ENCODE data around the gene ZBTB32. TPM values are rescaled to one million over a fixed set of nuclear protein-coding genes. Genes with fewer than 3 reads are reported as not detected.

The ZBTB32 gene
- total RNA-seq, 1 experiment from 2014 or later, result not detected

- H3K4me3 ChIP-seq (ENCODE audit: low read depth in 2 of 2, low read length in 2 of 2), result no peak overlapping the region
- BruUV-seq (replicated peaks), result no TSS peak
- intact Hi-C loops (cut with micrococcal nuclease; ENCODE audit: unreplicated experiment), result no loop called here
- ChIA-PET CTCF (no interaction called here), POLR2A (no interaction called here)
- H3K9me3 ChIP-seq (ENCODE audit: control insufficient read depth, insufficient read depth, low read depth, low read length), result no peaks in the 10 kb centered on the region
- TF ChIP-seq CTCF (IDR thresholded peaks at IDR 0.05) (no peak), SIN3A (IDR thresholded peaks at IDR 0.05; ENCODE audit: borderline replicate concordance, insufficient read depth, low read depth, low read length) (no peak), TCF7L2 (IDR thresholded peaks at IDR 0.05; ENCODE audit: low read depth, low read length) (no peak), POLR2AphosphoS5 (IDR thresholded peaks at IDR 0.05; ENCODE audit: low read depth, low read length) (no peak), REST (IDR thresholded peaks at IDR 0.05; ENCODE audit: insufficient read depth in 1 of 2, low read depth in 2 of 2, low read length in 1 of 2) (no peak)
- H3K27me3 ChIP-seq (ENCODE audit: control insufficient read depth, insufficient read depth, low read length), result no peaks in the 10 kb centered on the region
- in situ Hi-C loops (cut with HindIII; ENCODE audit: low pct_unique_long_range_greater_than_20kb, low sequenced_read_pairs), result no loop called here
- 0 out of 2 replicates have a peak, but pooled peaks cover 7% of the 10 kb centered on the region for H3K36me3 ChIP-seq (ENCODE audit: control insufficient read depth, insufficient read depth, low read length)
- no peak for ATAC-seq
- no peak overlapping the region for H3K27ac ChIP-seq (ENCODE audit: low read length)
- no peaks in the 10 kb centered on the region for H3K4me1 ChIP-seq (ENCODE audit: control insufficient read depth, insufficient read depth, low read length)
- no peak for DNase-seq (ENCODE audit: low read depth, low spot score)
These were observed 39.2 kb upstream of the ZBTB32 start for GRCh38 chr19:35665157-35665556.

DNA sequence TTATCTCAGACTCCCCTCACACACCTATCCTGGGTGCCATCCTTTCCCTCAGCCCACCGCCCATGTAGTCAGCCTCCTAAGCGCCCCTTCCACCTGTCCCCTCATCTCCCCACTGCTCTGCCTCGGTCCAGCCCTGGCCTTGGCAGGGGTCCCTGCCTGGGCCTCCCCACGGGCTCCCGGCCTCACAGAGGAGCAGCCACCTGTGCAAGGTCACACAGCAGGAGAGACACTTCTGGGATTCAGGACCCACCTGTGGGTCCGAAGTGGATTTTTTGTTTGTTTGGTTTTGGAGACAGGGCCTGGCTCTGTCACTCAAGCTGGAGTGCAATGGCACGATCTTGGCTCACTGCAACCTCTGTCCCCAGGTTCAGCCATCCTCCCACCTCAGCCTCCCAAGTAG lies 38.8 kb upstream of the ZBTB32 start:
- BruUV-seq (replicated peaks), result no TSS peak
- 0 out of 2 replicates have a peak, but pooled peaks cover 7% of the 10 kb centered on the region for H3K36me3 ChIP-seq (ENCODE audit: control insufficient read depth, insufficient read depth, low read length)
- no peaks in the 10 kb centered on the region for H3K4me1 ChIP-seq (ENCODE audit: control insufficient read depth, insufficient read depth, low read length)
- DNase-seq (ENCODE audit: low read depth, low spot score), result no peak
- no peak for ATAC-seq
- in situ Hi-C loops (cut with HindIII; ENCODE audit: low pct_unique_long_range_greater_than_20kb, low sequenced_read_pairs), result no loop called here
- TF ChIP-seq POLR2AphosphoS5 (IDR thresholded peaks at IDR 0.05; ENCODE audit: low read depth, low read length) (no peak), TCF7L2 (IDR thresholded peaks at IDR 0.05; ENCODE audit: low read depth, low read length) (no peak), REST (IDR thresholded peaks at IDR 0.05; ENCODE audit: insufficient read depth in 1 of 2, low read depth in 2 of 2, low read length in 1 of 2) (no peak), SIN3A (IDR thresholded peaks at IDR 0.05; ENCODE audit: borderline replicate concordance, insufficient read depth, low read depth, low read length) (no peak), CTCF (IDR thresholded peaks at IDR 0.05) (no peak)
- H3K27ac ChIP-seq (ENCODE audit: low read length), result no peak overlapping the region
- ChIA-PET CTCF (no interaction called here), POLR2A (no interaction called here)
- no peaks in the 10 kb centered on the region for H3K9me3 ChIP-seq (ENCODE audit: control insufficient read depth, insufficient read depth, low read depth, low read length)
- no peaks in the 10 kb centered on the region for H3K27me3 ChIP-seq (ENCODE audit: control insufficient read depth, insufficient read depth, low read length)
- H3K4me3 ChIP-seq (ENCODE audit: low read depth in 2 of 2, low read length in 2 of 2), result no peak overlapping the region
- intact Hi-C loops (cut with micrococcal nuclease; ENCODE audit: unreplicated experiment), result no loop called here
